Activated CD8-positive, alpha-beta memory T cell treated with anti-CD3 and anti-CD28 coated beads for 48 hours (primary cell): ENCODE results near the gene SETD4.

Experiments
- DNase-seq, 3 experiments: peaks; one replicate each; pipeline ENCODE4 v3.0.0-alpha.2; 2020; ENCODE audit warnings: low read depth in 2 of 3, low spot score in 2 of 3

SETD4 gene

DNA sequence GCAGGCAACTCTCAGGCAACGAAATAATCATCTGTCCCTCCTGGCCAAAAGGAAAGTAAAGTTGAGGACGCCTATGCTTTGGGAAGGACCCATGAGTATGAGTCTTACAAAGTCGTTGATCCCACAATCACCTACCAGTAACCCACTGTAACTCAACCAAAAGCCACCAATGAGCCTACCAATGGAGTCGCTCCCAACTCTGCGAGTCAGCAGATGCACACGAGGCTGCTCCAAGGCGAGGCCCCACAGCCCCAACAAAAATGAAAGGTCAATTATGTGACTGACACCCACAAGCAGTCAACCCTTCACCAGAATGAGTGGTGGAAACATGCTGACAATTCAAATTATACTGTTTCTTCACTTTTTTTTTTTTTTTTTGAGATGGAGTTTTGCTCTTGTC lies 12.0 kb downstream of the SETD4 start:
- no peak for DNase-seq

DNA sequence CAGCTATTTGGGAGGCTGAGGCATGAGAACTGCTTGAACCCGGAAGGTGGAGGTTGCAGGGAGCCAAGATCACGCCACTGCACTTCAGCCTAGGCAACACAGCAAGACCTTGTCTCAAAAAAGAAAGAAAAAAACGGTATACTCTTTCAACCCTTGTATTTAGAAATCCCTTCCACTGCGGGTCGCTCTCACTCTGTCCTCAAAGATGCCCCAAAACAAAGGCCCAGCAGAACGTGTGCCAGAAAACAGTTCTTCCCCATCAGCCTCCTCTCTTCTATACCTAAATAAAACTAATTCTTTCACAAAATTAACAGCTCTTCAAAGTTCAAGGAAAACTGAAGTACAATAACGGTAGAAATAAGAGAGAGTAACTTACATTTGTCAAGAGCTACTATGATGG lies 13.2 kb downstream of the SETD4 start:
- DNase-seq = no peak

DNA sequence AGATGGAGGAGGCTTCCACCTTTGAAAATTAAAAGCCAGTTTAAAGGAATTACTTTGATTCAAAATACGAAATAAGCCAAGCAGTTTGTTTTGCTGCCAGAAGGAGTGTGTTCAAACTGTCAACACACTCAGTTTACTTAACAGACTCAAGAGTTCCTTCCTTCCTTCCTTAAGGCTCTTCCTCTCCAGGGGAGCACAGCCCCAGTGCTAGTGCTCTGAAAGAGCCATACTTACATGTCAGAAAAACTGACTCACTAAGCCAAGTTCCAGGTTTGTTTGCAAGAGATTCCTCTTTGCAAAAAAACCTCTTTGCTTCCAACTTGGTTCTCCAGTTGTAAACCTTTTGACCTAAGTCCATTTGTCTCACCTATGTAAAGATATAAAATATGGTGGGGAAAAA lies 14.3 kb downstream of the SETD4 start:
- DNase-seq = no peak

DNA sequence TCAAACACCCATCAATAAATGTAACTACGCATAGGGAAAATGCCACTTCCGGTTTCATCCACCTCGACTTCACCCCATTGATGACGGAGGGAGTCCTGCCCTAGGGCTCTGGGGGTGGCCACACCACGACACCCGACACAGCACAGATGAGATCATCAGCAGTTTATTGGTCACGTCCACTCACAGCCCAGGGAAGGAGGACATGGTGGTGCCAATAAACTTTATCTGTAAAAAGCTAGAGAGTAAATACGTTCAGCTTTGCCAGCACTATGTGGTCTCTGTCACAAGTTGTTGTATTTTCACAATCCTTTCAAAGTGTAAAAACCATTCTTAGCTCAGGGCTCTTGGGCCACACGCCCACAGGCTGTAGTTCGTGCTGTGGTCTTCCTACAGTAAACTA lies 16.3 kb downstream of the SETD4 start:
- no peak for DNase-seq

DNA sequence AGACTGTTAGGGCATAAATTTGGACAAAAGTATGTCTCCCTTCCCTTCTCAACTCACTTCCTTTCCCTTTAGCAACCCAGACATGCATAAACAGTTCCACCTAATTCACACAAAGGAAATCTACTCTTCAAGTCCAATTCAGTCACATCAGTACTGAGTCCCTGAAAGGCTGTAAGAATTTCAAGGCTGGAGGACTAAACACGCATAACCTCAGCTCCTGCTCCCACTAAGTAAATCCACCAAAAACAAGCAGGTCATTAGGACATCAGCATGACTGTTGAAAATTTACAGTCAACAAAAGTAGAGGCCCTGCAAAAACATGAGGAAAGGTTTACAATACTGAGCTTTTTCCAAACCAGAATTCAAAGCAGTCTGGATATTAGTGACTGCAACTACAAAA lies 18.4 kb downstream of the SETD4 start:
- no peak for DNase-seq

DNA sequence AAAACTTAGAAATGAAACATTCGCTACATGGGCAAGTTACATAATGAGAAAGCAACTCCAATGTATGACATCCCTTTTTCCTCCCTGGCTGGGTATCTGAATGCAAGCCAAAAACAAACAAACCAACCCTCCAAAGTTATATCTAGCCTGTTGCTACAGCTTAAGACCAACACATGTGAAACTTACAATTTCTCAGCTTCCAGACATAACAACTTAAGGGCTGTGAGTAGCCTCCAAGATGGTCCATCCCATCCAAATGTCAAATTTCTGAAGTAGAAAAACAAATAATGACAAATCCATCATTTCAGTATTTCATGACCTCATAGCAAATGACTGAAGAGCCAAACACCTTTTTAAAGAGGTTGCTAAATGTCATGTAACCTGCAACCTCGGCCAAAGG lies 19.9 kb downstream of the SETD4 start:
- DNase-seq = no peak

DNA sequence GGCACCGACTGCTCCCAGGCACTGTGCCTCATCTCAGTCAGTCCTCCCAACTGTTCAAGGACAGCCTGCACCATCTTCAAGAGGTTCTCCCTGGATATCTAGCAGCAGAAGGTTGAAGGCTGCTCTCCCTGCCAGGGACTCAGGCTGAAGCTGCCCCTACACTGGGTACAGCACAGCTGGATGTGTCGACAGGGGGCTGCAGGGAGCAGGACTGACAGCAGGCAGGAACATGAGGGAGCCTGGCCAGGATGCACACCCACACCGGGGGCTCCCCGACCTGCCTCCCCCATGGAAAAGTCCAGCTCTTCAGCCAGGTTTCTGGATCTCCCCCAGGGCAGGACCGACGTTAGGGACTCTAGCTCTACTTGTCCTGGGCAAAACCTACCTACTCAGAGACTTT lies 20.5 kb downstream of the SETD4 start:
- DNase-seq = no peak

DNA sequence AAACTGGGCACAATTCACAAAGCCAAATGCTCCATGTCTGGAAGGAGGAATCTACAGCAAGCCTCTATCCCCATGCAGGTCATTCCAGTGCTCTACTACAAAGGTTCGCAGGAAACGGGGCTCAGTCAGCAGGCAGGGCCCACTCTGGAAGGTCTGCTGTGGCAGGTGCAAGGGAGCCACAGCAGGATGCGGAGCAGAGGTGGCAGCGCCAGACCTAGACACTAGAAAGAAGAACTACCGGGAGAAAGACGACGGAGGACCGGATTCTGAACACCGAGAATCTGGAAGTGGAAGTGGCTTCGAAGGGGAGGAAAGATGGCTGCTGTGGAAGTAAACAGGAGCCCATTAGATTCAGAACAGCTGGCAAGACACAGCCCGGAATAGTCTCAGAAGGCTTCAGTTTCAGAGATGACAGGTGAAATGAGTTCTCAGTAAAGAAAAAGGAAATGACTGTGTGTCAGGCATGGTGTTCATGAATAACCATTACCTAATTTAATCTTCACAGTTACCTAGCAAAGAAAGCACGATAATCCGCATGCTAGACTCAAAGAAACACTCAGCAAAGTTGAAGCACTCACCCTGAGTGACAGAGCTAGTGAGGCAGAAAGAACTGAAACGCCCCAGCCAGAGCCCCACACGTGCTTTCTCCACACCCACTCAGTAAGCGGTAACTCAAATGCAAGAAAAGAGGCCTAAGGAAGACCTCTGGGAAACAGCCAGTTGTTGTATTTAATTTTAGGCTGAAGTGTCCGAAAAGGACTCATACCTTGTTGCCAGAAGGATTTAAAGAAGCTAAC lies 21.4 kb downstream of the SETD4 start:
- no peak for DNase-seq

DNA sequence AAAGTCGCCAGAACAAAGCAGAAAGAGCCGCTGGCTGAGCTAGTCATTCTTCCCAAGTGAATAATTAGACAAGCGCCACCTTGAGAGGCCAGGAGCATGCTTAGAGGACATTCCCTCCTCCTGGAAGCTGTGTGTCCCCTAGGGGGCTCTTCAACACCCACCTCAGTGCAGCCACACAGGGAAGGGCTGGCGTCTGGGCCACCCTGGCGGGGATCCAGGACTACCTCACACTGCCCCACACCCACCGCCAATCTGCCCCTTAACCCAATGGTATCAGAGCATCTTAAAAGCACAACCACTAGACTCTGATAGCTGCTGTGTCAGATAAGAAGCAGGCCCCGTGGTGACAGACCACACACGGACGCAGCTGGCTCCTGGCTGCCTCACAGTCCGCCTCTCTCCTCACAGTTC lies 24.9 kb downstream of the SETD4 start:
- no peak for DNase-seq

DNA sequence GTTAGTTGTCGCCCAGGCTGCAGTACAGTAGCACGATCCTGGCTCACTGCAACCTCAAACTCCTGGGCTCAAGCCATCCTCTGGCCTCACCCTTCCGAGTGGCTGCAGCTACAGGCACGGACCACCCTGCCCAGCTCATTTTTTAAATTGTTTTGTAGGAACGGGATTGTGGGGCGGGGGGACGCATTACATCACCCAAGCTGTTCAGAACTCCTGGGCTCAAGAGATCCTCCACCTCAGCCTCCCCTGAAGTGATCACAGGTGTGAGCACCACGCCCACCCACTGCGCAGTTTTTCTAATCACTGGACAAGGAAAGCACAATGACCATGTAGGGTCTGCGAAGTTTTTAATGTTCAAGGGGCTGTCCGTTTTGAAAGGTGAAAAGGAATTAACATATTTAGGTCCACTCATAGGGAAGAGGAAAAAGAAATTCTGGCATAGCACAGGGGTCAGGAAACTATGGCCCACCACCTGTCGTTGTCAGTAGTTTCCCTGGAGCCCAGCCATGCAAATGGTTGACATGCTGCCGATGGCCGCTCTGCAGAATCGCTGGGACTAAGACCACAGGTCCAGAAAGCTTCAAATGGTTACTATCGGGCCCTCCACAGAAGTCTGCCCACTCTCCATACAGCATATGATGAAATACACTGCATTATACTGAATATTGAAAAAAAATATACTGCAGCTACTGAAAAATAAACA lies 26.0 kb downstream of the SETD4 start:
- DNase-seq = no peak

DNA sequence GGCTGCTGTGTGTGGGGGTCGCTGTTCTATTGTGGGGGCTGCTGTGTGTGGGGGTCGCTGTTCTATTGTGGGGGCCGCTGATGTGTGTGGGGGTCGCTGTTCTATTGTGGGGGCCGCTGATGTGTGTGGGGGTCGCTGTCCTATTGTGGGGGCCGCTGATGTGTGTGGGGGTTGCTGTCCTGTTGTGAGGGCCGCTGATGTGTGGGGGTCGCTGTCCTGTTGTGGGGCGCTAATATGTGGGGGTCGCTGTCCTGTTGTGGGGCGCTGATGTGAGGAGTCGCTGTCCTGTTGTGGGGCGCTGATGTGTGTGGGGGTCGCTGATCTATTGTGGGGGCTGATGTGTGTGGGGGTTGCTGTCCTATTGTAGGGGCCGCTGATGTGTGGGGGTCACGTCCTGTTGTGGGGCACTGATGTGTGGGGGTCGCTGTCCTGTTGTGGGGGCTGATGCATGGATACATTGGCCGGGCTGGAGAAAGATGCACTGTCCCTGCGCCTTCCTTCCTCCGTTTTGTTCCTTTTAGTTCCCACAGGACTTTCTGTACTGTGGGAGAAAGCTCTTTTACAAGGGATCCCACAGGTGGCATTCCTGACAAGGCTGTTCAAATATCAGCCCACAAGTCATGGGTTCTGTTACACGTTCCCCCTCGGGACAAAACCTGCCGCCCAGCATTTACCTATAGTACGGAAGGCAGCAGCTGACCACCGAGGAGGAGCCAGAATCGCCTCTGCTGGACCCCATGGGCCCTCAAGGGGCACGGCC lies 27.5 kb downstream of the SETD4 start:
- DNase-seq = no peak

DNA sequence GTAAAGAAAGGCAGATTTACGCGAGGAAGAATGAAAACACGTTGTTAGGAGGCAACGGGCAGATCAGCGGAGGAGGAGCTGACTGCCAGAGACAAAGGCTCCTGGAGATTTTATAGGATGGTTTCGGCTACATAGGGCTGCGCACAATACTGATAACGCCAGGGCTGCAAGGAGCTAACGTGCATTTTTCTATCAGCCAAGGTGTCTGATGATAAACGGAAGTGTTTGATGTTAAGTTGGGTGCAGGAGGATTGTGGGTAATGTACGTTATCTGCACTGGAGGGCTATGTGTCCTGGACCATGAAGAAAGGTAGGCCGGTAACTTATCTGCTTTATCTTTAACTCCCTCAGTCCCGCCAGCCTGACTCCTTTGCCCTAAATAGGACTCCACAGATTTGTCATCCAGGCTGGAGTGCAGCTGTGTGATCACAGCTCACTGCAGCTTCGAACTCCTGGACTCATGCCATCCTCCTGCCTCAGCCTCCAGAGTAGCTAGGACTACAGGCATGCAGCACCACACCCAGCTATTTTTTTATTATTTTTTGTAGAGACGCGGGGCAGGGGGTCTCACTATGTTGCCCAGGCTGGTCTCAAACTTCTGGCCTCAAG lies 29.6 kb downstream of the SETD4 start:
- no peak for DNase-seq

DNA sequence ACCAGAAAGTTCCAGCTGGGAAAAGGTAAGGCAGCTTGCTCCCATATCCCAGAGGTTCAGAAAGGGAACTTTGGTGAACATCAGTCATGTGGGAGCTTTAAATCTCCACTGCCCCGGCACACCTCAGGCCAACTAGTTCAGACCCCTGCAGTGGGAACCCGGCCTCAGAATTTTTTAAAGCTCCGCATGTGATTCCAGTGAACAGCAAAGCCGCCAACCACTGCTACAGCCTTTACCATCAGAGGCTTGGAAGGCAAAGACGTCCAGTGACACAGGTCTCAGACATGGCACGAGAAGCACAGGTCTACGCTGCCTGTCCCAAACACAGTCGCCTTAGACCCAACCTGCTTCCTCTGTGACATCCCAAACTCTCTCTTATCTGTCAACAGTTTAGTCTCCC lies 31.0 kb downstream of the SETD4 start:
- no peak for DNase-seq

DNA sequence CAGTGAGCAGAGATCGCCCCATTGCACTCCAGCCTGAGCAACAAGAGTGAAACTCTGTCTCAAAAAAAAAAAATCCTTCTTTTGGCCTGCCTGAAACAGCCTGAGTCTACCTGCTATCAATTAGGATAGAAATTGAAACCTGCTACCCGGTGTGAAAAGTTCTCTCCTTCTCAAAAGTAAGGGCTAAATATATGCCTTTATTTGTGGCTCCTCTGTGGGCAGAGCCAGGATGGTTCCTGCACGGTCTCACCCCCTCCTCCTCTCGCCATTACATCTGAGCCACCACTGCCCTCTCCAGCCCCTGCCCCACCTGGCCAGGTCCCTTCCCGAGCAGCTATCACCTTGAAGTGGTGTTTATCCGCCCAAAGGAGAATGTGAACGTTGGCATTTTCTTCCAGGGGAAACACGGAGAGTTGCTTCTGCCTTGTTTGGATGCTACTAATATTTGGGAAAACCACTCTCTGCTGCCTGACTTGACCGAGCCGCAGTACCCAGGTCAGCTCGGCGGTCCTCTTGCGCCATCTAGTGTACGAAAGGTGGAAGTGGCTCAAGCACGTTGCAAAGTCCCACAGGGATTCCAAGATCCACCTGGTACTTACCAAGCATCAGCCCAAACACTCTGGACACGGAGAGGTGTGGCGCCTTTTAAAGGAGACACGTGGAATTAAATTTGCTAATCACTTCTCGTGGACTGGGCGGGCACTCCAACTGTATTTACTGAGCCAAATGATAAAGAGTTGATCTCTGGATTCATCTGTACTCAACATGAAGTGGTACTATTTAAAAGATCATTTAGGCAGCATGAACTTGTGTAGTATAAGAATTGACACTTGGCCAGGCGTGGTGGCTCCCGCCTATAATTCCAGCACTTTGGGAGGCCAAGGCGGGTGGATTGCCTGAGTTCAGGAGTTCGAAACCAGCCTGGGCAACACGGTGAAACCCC lies 31.9 kb downstream of the SETD4 start:
- peak; percentile 30 to 51 (median 38) for DNase-seq

DNA sequence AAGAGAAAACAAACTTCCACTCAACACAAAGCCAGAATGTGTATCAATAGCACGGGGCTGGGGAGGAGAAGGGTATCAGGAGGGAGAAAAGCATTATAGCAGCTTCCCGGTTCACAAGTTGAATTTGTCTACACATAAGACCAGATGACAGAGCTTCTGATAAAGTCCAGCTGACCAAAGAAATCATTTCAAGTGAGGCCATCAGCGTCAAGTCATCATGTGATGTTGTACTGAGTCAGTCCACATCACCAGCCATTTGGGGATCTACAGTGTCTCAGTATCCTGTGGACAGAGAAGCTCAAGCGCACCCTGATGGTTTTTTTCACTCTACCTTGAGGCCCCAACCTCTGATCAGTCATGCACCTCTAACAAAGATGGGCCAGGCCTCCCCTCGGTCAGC lies 33.0 kb downstream of the SETD4 start:
- DNase-seq = no peak

DNA sequence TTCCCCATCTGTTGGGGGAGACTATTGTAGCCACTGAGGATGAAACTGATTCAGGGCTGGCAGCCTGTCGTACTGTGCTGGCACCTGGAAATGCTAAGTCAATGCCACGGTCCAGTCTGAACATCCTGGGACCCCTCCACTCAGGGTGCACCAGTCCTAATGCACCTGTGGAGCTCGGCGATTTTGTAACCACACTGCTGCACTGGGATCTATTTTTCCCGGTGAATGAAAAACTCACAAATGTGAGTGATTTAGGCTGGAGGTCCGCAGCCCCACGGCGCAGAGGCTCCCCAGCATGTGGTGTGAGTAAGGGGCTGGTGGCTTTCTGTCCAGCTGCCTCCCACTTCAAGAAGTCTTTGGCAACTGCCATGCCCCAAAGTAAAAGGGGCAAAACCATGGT lies 35.5 kb downstream of the SETD4 start:
- no peak for DNase-seq

DNA sequence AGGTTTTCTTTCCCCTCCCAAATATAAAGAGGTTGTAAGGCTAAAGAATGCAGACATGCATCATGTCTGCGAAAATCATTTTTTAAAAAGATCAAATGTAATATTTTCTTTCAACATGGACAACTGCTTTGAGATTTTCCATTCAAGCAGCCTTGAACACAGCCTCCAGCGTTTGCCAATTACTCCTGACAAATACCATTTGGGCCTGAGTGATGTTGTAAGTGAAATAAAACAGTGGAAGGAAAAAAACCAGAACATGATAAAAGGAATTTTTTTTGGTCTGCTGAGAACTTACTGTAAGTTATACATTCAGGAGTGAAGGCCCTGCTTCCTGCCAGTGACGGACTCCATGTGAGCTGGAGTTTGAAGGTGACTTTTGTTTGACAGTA lies 37.2 kb downstream of the SETD4 start:
- no peak for DNase-seq

DNA sequence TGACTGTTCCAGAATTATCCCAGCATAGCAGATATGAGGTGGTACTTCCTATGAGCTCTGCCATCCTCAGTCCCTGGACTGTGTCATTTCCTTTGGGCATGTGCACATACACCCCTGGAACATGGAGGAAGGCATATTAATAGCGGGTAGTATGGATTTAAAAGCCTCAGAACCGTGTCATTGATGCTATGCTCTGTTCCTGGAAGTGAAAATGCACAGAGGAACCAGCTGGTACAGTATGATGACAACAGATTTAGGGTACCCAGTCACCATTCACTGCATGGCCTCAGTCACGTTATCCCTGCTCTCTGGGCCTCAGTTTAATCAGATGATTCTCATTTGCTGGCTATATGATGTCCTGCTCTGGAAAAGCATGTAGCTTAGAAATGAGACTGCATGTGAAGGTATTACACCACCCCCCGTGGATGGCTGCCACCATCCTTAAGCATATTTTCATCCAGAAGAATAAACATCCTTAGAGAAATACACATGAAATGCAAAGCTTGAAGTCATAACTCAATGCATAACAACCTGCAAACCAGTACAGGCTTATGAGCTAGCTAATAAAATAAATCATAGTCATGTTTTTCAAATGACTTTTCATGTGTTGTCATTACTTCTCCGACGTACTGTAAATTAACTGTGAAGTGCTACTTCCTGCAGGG lies 37.8 kb downstream of the SETD4 start:
- DNase-seq = no peak

DNA sequence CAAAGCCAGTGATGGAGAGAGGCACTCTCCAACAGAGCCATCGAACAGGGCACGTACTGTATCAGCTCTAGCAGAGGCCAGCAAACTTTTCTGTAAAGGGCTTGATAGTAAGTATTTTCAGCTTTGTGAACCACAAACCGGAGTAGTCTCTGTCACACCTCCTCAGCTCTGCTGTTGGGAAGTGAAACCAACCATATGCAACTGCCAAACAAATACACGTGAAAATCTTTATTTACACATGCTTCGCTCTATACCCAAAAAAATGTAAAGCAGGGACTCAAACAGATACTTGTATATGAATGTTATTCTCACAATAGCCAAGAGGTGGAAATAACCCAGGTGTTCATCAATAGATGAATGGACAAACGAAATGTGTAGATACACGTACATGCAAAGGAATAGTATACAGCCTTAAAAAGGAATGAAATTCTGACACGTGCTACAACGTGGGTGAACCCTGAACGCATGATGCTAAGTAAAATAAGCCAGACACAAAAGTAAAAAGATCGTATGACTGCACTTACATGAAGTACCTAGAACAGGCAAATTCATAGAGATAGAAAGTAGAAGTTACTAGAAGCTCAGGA lies 39.0 kb downstream of the SETD4 start:
- DNase-seq = no peak

DNA sequence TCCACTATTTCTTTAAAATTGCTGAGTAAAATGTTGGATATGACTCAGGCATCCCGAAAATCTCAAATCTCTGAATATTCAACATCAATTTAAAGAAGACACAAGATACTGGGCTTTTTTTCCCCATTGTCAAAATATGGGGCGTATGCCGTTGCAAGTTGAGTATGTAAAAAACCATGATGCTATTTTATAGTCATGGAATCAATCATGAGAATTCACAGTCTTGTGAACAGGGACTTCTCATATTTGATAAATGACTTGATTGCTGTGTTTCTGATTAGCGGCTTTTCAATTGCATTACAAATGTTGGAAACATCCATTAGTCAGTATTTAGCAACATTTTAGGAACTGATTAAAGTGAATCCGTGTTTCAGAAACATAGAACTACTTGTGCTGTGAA lies 45.3 kb downstream of the SETD4 start:
- no peak for DNase-seq
